ENCODE data around the gene RAN.
"Not testable (repeated sequence)": the region's sequence is repeated elsewhere in the genome, so short reads cannot be mapped to it uniquely, and the experiment has no call there.

Gene RAN

DNA sequence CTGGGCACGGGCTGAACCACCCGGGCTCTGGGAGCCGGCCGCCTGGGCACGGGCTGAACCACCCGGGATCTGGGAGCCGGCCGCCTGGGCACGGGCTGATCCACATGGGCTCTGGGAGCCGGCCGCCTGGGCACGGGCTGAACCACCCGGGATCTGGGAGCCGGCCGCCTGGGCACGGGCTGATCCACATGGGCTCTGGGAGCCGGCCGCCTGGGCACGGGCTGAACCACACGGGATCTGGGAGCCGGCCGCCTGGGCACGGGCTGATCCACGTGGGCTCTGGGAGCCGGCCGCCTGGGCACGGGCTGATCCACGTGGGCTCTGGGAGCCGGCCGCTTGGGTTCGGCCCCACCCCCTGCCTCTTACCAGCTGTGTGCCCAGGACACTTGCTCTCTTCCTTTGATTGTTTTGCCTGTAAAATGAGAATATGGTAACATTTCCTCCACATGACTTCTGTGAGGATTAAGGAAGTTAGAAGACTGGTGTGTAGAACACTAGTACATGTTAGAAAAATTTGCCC, 33.1 kb downstream of the RAN start:
- H3K27ac ChIP-seq (ENCODE audit: low read depth, low read length); H3K4me1 ChIP-seq (ENCODE audit: control insufficient read depth in 1 of 2, insufficient read depth in 2 of 2, low read length in 2 of 2); H3K36me3 ChIP-seq (ENCODE audit: control insufficient read depth in 1 of 2, insufficient read depth in 2 of 2, low read length in 2 of 2); H3K27me3 ChIP-seq (ENCODE audit: control insufficient read depth in 1 of 2, insufficient read depth in 2 of 2, low read length in 2 of 2); H3K9ac ChIP-seq (ENCODE audit: low read depth in 1 of 2, low read length in 2 of 2); H3K9me3 ChIP-seq (ENCODE audit: control insufficient read depth in 1 of 2, low read length in 2 of 2); H3K4me3 ChIP-seq (ENCODE audit: low read depth in 1 of 2, low read length in 2 of 2): not testable (repeated sequence)

DNA sequence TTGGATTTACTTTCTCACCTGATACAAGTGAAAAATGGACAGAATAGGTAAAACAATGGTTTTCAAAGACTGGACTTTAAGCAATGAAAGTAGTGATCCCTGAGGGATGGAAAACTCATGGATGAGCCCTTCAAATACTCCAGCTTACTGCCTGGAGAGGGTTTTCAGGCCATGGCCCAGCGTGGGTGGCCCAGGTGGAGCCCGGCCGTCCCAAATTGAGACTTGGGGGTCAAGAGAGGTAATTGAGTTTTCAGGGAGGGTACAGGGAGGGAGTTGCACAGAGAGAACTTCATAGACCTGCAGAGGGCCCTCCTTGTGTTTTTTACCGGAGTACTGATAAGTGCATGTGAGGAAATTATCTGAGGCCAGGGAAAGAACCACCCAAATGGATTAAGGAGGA, 37.2 kb downstream of the RAN start:
- Histone ChIP-seq H3K27me3 (ENCODE audit: control insufficient read depth in 1 of 2, insufficient read depth in 2 of 2, low read length in 2 of 2) (no peaks in the 10 kb centered on the region), H3K4me1 (ENCODE audit: control insufficient read depth in 1 of 2, insufficient read depth in 2 of 2, low read length in 2 of 2) (no peaks in the 10 kb centered on the region), H3K9ac (ENCODE audit: low read depth in 1 of 2, low read length in 2 of 2) (no peak overlapping the region), H3K4me3 (ENCODE audit: low read depth in 1 of 2, low read length in 2 of 2) (no peak overlapping the region), H3K9me3 (ENCODE audit: control insufficient read depth in 1 of 2, low read length in 2 of 2) (peaks cover 0 to 4% of the 10 kb centered on the region in 2 donors), H3K36me3 (ENCODE audit: control insufficient read depth in 1 of 2, insufficient read depth in 2 of 2, low read length in 2 of 2) (no peaks in the 10 kb centered on the region), H3K27ac (ENCODE audit: low read depth, low read length) (no peak overlapping the region)

DNA sequence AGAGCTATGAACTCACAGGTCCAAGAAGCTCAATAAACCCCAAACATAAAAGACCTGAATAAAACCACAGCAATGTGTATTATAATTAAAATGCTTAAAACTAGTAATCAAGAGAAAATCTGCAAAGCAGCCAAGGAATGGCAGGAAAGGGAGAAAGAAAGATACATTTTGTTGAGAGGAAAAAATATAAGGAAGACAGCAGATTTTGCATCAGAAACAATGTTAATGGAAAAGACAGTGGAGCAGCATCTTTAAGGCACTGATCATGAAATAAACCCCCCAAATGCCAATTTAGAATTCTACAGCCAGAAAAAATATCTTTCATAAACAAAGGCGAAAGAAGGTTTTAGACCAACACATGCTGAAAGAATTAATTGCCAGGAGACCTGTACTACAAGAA, 39.3 kb downstream of the RAN start:
- no peaks in the 10 kb centered on the region for H3K4me1 ChIP-seq (ENCODE audit: control insufficient read depth in 1 of 2, insufficient read depth in 2 of 2, low read length in 2 of 2)
- H3K27ac ChIP-seq (ENCODE audit: low read depth, low read length), result no peak overlapping the region
- no peak overlapping the region for H3K9ac ChIP-seq (ENCODE audit: low read depth in 1 of 2, low read length in 2 of 2)
- H3K4me3 ChIP-seq (ENCODE audit: low read depth in 1 of 2, low read length in 2 of 2), result no peak overlapping the region
- H3K36me3 ChIP-seq (ENCODE audit: control insufficient read depth in 1 of 2, insufficient read depth in 2 of 2, low read length in 2 of 2), result no peaks in the 10 kb centered on the region
- H3K27me3 ChIP-seq (ENCODE audit: control insufficient read depth in 1 of 2, insufficient read depth in 2 of 2, low read length in 2 of 2), result peaks cover 0 to 5% of the 10 kb centered on the region in 2 donors
- peaks cover 0 to 4% of the 10 kb centered on the region in 2 donors for H3K9me3 ChIP-seq (ENCODE audit: control insufficient read depth in 1 of 2, low read length in 2 of 2)

DNA sequence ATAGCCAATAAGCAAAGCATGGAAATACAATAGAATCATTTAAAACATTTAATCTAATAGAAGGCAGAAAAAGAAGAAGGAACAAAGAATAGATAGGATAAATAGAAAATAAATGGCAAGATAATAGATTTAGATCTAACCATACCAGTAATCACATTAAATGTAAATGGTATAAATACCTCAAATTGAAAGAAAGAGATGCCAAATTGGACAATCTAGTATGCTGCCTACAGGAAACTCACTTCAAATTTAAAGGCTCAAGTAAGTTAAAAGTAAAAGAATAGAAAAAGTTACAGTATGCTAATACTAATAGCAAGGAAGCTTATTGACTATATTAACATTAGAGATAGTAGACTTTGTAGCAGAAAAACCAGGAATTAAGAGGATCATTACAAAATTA, 40.1 kb downstream of the RAN start:
- Histone ChIP-seq H3K9me3 (ENCODE audit: control insufficient read depth in 1 of 2, low read length in 2 of 2) (peaks cover 0 to 4% of the 10 kb centered on the region in 2 donors), H3K27ac (ENCODE audit: low read depth, low read length) (no peak overlapping the region), H3K4me1 (ENCODE audit: control insufficient read depth in 1 of 2, insufficient read depth in 2 of 2, low read length in 2 of 2) (no peaks in the 10 kb centered on the region), H3K9ac (ENCODE audit: low read depth in 1 of 2, low read length in 2 of 2) (no peak overlapping the region), H3K4me3 (ENCODE audit: low read depth in 1 of 2, low read length in 2 of 2) (no peak overlapping the region), H3K27me3 (ENCODE audit: control insufficient read depth in 1 of 2, insufficient read depth in 2 of 2, low read length in 2 of 2) (peaks cover 0 to 12% of the 10 kb centered on the region in 2 donors), H3K36me3 (ENCODE audit: control insufficient read depth in 1 of 2, insufficient read depth in 2 of 2, low read length in 2 of 2) (no peaks in the 10 kb centered on the region)

DNA sequence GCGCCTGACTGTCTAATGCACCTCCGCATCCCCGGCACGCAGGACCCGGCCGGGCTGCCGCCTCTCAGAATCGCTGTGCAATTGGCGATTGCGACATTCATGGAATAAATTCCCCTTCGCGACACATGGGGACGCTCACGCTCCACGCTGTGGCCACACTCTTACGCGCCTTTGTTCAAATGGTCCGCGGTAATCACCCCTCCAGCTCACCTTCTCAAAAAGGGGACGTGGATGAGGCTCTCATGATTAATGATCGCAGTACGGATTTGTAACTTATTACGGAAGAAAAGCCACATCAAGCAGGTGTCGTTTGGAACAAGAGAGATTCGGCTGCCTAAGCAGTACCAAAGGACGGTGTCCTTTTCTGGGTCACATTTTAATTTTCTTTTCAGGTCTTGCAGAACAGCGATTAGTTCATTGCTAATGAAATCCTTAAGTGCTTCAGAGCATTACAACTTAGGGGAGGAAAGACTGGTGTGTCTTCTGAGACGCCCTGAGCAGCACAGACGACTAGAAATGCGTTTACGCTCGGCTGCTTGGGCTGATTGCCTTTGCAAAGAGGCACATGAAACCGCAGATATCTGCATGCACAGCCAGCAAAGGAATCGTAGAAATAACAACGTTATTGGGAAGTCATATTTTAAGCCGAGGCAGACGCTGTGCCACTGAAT, 44.5 kb downstream of the RAN start:
- no peak overlapping the region for H3K9ac ChIP-seq (ENCODE audit: low read depth in 1 of 2, low read length in 2 of 2)
- no peaks in the 10 kb centered on the region for H3K36me3 ChIP-seq (ENCODE audit: control insufficient read depth in 1 of 2, insufficient read depth in 2 of 2, low read length in 2 of 2)

DNA sequence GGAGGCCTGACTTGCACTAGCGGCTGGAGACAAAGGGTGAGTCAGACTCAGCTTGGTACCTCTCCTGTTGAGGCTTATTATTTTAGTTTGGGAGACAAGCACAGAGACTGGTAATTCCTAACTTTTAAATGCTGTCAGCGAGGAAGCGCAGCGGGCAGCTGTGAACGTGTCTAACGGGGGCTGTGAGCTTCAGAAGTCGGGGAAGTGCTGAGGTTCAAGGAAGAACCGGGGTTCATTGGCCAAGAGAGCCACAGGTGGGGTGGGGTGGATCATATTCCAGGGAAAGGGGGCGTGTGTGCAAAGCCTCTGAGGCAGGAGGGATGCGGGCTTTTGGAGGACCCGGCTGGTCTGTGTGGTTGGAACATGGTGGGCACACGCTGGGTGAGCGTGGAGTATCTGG, 45.7 kb downstream of the RAN start:
- H3K9ac ChIP-seq (ENCODE audit: low read depth in 1 of 2, low read length in 2 of 2), result no peak overlapping the region
- H3K27ac ChIP-seq (ENCODE audit: low read depth, low read length), result no peak overlapping the region
- H3K27me3 ChIP-seq (ENCODE audit: control insufficient read depth in 1 of 2, insufficient read depth in 2 of 2, low read length in 2 of 2), result peaks cover 9 to 16% of the 10 kb centered on the region in 2 donors
- H3K36me3 ChIP-seq (ENCODE audit: control insufficient read depth in 1 of 2, insufficient read depth in 2 of 2, low read length in 2 of 2), result no peaks in the 10 kb centered on the region
- H3K4me3 ChIP-seq (ENCODE audit: low read depth in 1 of 2, low read length in 2 of 2), result no peak overlapping the region
- H3K9me3 ChIP-seq (ENCODE audit: control insufficient read depth in 1 of 2, low read length in 2 of 2), result no peaks in the 10 kb centered on the region
- no peaks in the 10 kb centered on the region for H3K4me1 ChIP-seq (ENCODE audit: control insufficient read depth in 1 of 2, insufficient read depth in 2 of 2, low read length in 2 of 2)

More for the DNA sequence above, 44.5 kb downstream of the RAN start:
- Histone ChIP-seq H3K27me3 (ENCODE audit: control insufficient read depth in 1 of 2, insufficient read depth in 2 of 2, low read length in 2 of 2) (peaks cover 9 to 16% of the 10 kb centered on the region in 2 donors), H3K4me1 (ENCODE audit: control insufficient read depth in 1 of 2, insufficient read depth in 2 of 2, low read length in 2 of 2) (no peaks in the 10 kb centered on the region), H3K9me3 (ENCODE audit: control insufficient read depth in 1 of 2, low read length in 2 of 2) (peaks cover 0 to 4% of the 10 kb centered on the region in 2 donors), H3K4me3 (ENCODE audit: low read depth in 1 of 2, low read length in 2 of 2) (no peak overlapping the region), H3K27ac (ENCODE audit: low read depth, low read length) (no peak overlapping the region)

DNA sequence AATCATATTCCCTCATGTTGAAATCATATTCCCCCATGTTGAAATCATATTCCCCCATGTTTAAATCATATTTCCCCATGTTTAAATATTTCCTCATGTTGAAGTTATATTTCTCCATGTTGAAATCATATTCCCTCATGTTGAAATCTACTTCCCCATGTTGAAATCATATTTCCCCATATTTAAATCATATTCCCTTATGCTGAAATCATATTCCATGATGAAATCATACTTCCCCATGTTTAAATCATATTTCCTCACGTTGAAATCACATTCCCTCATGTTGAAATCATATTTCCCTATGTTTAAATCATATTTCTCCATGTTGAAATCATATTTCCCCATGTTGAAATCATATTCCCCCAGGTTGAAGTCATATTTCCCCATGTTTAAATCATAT, 47.2 kb downstream of the RAN start:
- Histone ChIP-seq H3K9me3 (ENCODE audit: control insufficient read depth in 1 of 2, low read length in 2 of 2) (no peaks in the 10 kb centered on the region), H3K4me1 (ENCODE audit: control insufficient read depth in 1 of 2, insufficient read depth in 2 of 2, low read length in 2 of 2) (no peaks in the 10 kb centered on the region), H3K9ac (ENCODE audit: low read depth in 1 of 2, low read length in 2 of 2) (no peak overlapping the region), H3K36me3 (ENCODE audit: control insufficient read depth in 1 of 2, insufficient read depth in 2 of 2, low read length in 2 of 2) (no peaks in the 10 kb centered on the region), H3K27ac (ENCODE audit: low read depth, low read length) (no peak overlapping the region), H3K4me3 (ENCODE audit: low read depth in 1 of 2, low read length in 2 of 2) (no peak overlapping the region), H3K27me3 (ENCODE audit: control insufficient read depth in 1 of 2, insufficient read depth in 2 of 2, low read length in 2 of 2) (peaks cover 9 to 16% of the 10 kb centered on the region in 2 donors)

DNA sequence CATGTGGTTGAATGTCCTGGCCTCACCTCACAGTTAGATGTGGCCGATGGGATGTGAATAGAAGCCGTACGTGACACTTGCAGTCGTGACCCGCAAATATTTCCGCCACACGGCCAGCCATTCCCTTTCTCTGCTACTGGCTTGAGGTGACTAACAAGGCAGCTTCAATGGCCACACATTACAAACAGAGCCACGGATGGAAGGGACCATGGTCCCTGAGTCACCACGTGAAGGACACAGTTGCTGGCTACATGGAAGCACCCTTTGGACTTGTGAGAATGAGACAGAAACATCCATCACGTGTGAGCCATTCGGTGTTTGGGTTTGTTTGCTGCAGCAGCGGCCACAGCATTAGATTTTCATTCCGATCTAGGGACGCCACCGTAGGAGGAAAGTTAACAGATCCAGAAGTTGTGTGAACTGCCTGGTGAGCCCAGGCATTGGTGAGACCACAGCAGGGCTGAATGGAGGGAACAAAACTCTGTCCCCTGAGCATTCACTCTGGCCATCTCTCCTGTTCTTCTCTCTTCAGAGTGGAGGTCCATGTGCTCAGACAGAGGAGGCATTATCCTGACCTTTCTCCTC, 48.3 kb downstream of the RAN start:
- Histone ChIP-seq H3K27ac (ENCODE audit: low read depth, low read length) (no peak overlapping the region), H3K4me3 (ENCODE audit: low read depth in 1 of 2, low read length in 2 of 2) (no peak overlapping the region), H3K4me1 (ENCODE audit: control insufficient read depth in 1 of 2, insufficient read depth in 2 of 2, low read length in 2 of 2) (no peaks in the 10 kb centered on the region), H3K9ac (ENCODE audit: low read depth in 1 of 2, low read length in 2 of 2) (no peak overlapping the region), H3K36me3 (ENCODE audit: control insufficient read depth in 1 of 2, insufficient read depth in 2 of 2, low read length in 2 of 2) (no peaks in the 10 kb centered on the region), H3K9me3 (ENCODE audit: control insufficient read depth in 1 of 2, low read length in 2 of 2) (no peaks in the 10 kb centered on the region), H3K27me3 (ENCODE audit: control insufficient read depth in 1 of 2, insufficient read depth in 2 of 2, low read length in 2 of 2) (peaks cover 9 to 16% of the 10 kb centered on the region in 2 donors)

DNA sequence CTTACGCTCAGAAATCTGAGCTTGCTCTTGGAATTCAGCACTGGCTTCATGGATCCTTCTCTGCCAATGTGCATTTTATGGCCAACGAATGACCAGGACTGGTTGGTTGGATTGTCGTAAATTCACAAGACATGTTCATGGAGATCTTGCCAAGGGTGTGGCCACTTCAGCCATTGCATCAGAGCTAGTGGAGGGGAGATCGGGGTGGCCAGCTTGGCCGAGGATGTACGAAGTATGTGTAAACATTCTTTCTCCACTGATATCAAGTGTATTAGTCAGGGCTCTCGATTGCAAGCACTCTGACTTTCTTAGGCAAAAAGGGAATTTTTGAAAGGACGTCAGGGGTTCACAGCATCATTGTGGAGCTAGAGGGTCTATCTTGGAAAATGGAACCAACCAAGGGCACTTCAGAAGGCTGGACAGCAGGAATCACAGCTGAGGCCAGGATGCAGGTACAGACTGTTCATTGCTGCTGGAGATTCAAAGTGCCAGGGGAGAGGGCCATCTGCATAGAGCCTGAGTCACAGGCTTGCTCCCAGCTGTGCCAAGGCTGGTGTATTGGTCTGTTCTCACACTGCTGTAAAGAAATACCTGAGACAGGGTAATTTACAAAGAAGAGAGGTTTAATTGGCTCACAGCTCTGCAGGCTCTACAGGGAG, 49.0 kb downstream of the RAN start:
- no peak overlapping the region for H3K9ac ChIP-seq (ENCODE audit: low read depth in 1 of 2, low read length in 2 of 2)
- no peaks in the 10 kb centered on the region for H3K4me1 ChIP-seq (ENCODE audit: control insufficient read depth in 1 of 2, insufficient read depth in 2 of 2, low read length in 2 of 2)
- no peak overlapping the region for H3K27ac ChIP-seq (ENCODE audit: low read depth, low read length)
- peaks cover 9 to 14% of the 10 kb centered on the region in 2 donors for H3K27me3 ChIP-seq (ENCODE audit: control insufficient read depth in 1 of 2, insufficient read depth in 2 of 2, low read length in 2 of 2)
- H3K4me3 ChIP-seq (ENCODE audit: low read depth in 1 of 2, low read length in 2 of 2), result no peak overlapping the region
- H3K36me3 ChIP-seq (ENCODE audit: control insufficient read depth in 1 of 2, insufficient read depth in 2 of 2, low read length in 2 of 2), result no peaks in the 10 kb centered on the region
- no peaks in the 10 kb centered on the region for H3K9me3 ChIP-seq (ENCODE audit: control insufficient read depth in 1 of 2, low read length in 2 of 2)

DNA sequence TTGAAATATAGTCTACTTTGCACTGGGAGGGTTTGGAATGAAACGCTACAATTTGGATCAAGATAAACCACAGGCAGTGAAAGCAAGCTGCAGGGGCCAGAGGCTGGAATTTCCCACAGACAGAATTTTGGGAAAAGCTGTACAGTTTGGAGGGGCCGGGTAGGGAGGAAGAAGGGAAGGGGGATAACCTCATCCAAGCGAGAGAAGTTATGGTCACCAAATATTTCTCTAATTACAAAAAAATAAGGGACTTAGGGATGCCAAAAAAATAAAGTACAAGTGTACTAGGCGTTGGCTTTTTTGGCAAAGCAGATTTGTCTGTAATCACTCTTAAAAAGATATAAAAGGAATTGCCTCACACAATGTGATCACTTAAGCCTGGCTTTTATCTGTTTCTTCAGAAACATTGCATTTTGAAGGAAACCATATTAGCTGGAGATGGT, 50.7 kb downstream of the RAN start:
- peaks cover 3 to 9% of the 10 kb centered on the region in 2 donors for H3K27me3 ChIP-seq (ENCODE audit: control insufficient read depth in 1 of 2, insufficient read depth in 2 of 2, low read length in 2 of 2)
- H3K4me1 ChIP-seq (ENCODE audit: control insufficient read depth in 1 of 2, insufficient read depth in 2 of 2, low read length in 2 of 2), result no peaks in the 10 kb centered on the region
- H3K4me3 ChIP-seq (ENCODE audit: low read depth in 1 of 2, low read length in 2 of 2), result no peak overlapping the region
- no peak overlapping the region for H3K27ac ChIP-seq (ENCODE audit: low read depth, low read length)
- no peak overlapping the region for H3K9ac ChIP-seq (ENCODE audit: low read depth in 1 of 2, low read length in 2 of 2)
- H3K9me3 ChIP-seq (ENCODE audit: control insufficient read depth in 1 of 2, low read length in 2 of 2), result no peaks in the 10 kb centered on the region
- no peaks in the 10 kb centered on the region for H3K36me3 ChIP-seq (ENCODE audit: control insufficient read depth in 1 of 2, insufficient read depth in 2 of 2, low read length in 2 of 2)

Data from duodenal mucosa (tissue), 2 donors.